CD4-positive, alpha-beta T cell (primary cell): ENCODE measurements around the gene SNED1. TPM values are rescaled to one million over a fixed set of nuclear protein-coding genes. Genes with fewer than 3 reads are reported as not detected.

Source experiments
- ATAC-seq: fragments of 200-7000 bp; cut with Tn5 transposase; one replicate; pipeline ENCODE4 v1.10.0; 2022; ENCODE audit warnings: mild to moderate bottlenecking; ENCODE audit not compliant: poor library complexity
- CTCF ChIA-PET: fragments of 350-600 bp; sonication (Branson Sonifier 250); formaldehyde crosslinking; loops from one replicate; lab custom pipeline; 2021; ENCODE audit warnings: antibody characterized with exemption, inconsistent platforms; lab: Charles Lee
- POLR2A ChIA-PET: fragments of 350-600 bp; sonication (Branson Sonifier 250); formaldehyde crosslinking; loops from one replicate; lab custom pipeline; 2021; ENCODE audit warnings: antibody characterized with exemption, inconsistent platforms; lab: Charles Lee
- DNase-seq, 14 experiments: peaks; one replicate each; pipeline ENCODE4 v3.0.0-alpha.2; 2013 to 2020; ENCODE audit warnings: mixed read lengths in 2 of 14
- H3K27ac ChIP-seq, 2 donors: one replicate each; pipeline versions ENCODE4 v1.5.1 to v1.7.0; 2013; ENCODE audit warnings: low read length in 2 of 2, low read depth in 1 of 2, mild to moderate bottlenecking in 1 of 2
- H3K27me3 ChIP-seq, 2 experiments: 1 replicate in 1 of 2; 2 replicates in 1 of 2; pipeline versions ENCODE4 v1.6.1 to v1.7.0; 2013; ENCODE audit warnings: low read length in 2 of 2, control low read depth in 1 of 2, mild to moderate bottlenecking in 1 of 2, moderate library complexity in 1 of 2; ENCODE audit not compliant: insufficient read depth in 2 of 2, control insufficient read depth in 1 of 2
- H3K36me3 ChIP-seq: one replicate; pipeline ENCODE4 v1.6.1; 2013; ENCODE audit warnings: low read length, control low read depth; ENCODE audit not compliant: insufficient read depth
- H3K4me1 ChIP-seq: one replicate; pipeline ENCODE4 v1.6.1; 2013; ENCODE audit warnings: low read length, control low read depth; ENCODE audit not compliant: insufficient read depth
- H3K4me3 ChIP-seq: one replicate; pipeline ENCODE4 v1.5.1; 2013; ENCODE audit warnings: mild to moderate bottlenecking, low read length, moderate library complexity
- H3K9me3 ChIP-seq, 2 experiments: 1 replicate in 1 of 2; 2 replicates in 1 of 2; pipeline versions ENCODE4 v1.6.1 to v1.7.0; 2013; ENCODE audit warnings: low read length in 2 of 2, mild to moderate bottlenecking in 2 of 2, control low read depth in 1 of 2, moderate library complexity in 1 of 2; ENCODE audit not compliant: control insufficient read depth in 1 of 2, insufficient read depth in 1 of 2
- H3K27ac Mint-ChIP-seq: one replicate; pipeline ENCODE4 v1.8.0; 2020; ENCODE audit warnings: mixed read lengths
- H3K27me3 Mint-ChIP-seq: one replicate; pipeline ENCODE4 v1.8.0; 2021; ENCODE audit warnings: mixed read lengths
- H3K36me3 Mint-ChIP-seq: one replicate; pipeline ENCODE4 v1.8.0; 2021; ENCODE audit warnings: low read depth, mixed read lengths
- H3K4me1 Mint-ChIP-seq: one replicate; pipeline ENCODE4 v1.8.0; 2021; ENCODE audit warnings: low read depth, mixed read lengths
- H3K4me3 Mint-ChIP-seq: one replicate; pipeline ENCODE4 v1.8.0; 2020; ENCODE audit warnings: mild to moderate bottlenecking, mixed read lengths
- H3K9me3 Mint-ChIP-seq: one replicate; pipeline ENCODE4 v1.8.0; 2020; ENCODE audit warnings: mixed read lengths
- CTCF ChIP-seq: fragments of 200-600 bp; IDR thresholded peaks from one replicate; pipeline ENCODE4 v1.8.0; 2022; ENCODE audit warnings: antibody characterized with exemption, mild to moderate bottlenecking
- intact Hi-C, 2 experiments: fragments of 100-400 bp; cut with DNase I in 1 of 2; cut with micrococcal nuclease in 1 of 2; formaldehyde crosslinking; loops; one replicate each; pipeline versions ENCODE4 v1.15.1 to v1.9.0; 2023 to 2025; cut with DNase I, micrococcal nuclease
- total RNA-seq, 174 experiments: library from RNA in 2 of 174; stranded (reverse) in 2 of 174; gene quantifications; one replicate each; pipeline ENCODE4 v1.2.3 and lab custom pipeline; 2021 to 2026

Gene SNED1
- total RNA-seq, 2 experiments from 2014 or later = 42.0 to 42.7 TPM

GRCh38 chr2:241114836-241115235 lies 116.4 kb downstream of the SNED1 start:
- Histone ChIP-seq H3K4me1 (peaks cover 30% of the 10 kb centered on the region), H3K27me3 (no peaks in the 10 kb centered on the region), H3K4me3 (no peak overlapping the region), H3K36me3 (peaks cover 33% of the 10 kb centered on the region), H3K9me3 (no peaks in the 10 kb centered on the region), H3K27ac (no peak overlapping the region)
- DNase-seq = no peak
- no peaks in the 10 kb centered on the region for H3K27me3 Mint-ChIP-seq
- no peak overlapping the region for H3K4me3 Mint-ChIP-seq
- CTCF ChIA-PET = interaction anchor here (2.1 kb wide), 1 partner anchor 36 kb away, joined by 7 read pairs; no protein-coding TSS in a partner anchor
- TF ChIP-seq CTCF = no peak
- H3K27ac Mint-ChIP-seq = no peak overlapping the region
- intact Hi-C loops = no loop called here
- no peak for ATAC-seq
- peaks cover 33% of the 10 kb centered on the region for H3K4me1 Mint-ChIP-seq
- POLR2A ChIA-PET = no interaction called here
- H3K9me3 Mint-ChIP-seq = no peaks in the 10 kb centered on the region
- H3K36me3 Mint-ChIP-seq = peaks cover 69% of the 10 kb centered on the region

- Mint-ChIP-seq H3K27me3 (no peaks in the 10 kb centered on the region), H3K36me3 (peaks cover 69% of the 10 kb centered on the region), H3K4me1 (peaks cover 27% of the 10 kb centered on the region), H3K27ac (no peak overlapping the region), H3K4me3 (no peak overlapping the region), H3K9me3 (no peaks in the 10 kb centered on the region)
- intact Hi-C loops = no loop called here
- no peak overlapping the region for H3K27ac ChIP-seq
- POLR2A ChIA-PET = no interaction called here
- no peak for TF ChIP-seq CTCF
- ATAC-seq (no peak), DNase-seq (no peak)
- peaks cover 25% of the 10 kb centered on the region for H3K4me1 ChIP-seq
- no peaks in the 10 kb centered on the region for H3K27me3 ChIP-seq
- no peak overlapping the region for H3K4me3 ChIP-seq
- CTCF ChIA-PET = interaction anchor here (2.1 kb wide), 1 partner anchor 37 kb away, joined by 7 read pairs; no protein-coding TSS in a partner anchor
- H3K9me3 ChIP-seq = no peaks in the 10 kb centered on the region
- H3K36me3 ChIP-seq = peaks cover 33% of the 10 kb centered on the region
Measured at GRCh38 chr2:241115361-241115760, 116.9 kb downstream of the SNED1 start.

- H3K36me3 ChIP-seq = peaks cover 38% of the 10 kb centered on the region
- H3K4me3 Mint-ChIP-seq = no peak overlapping the region
- peaks cover 74% of the 10 kb centered on the region for H3K36me3 Mint-ChIP-seq
- no peak overlapping the region for H3K27ac Mint-ChIP-seq
- H3K4me1 ChIP-seq = peaks cover 11% of the 10 kb centered on the region
- ChIA-PET CTCF (no interaction called here), POLR2A (interaction anchor here (0.7 to 1.5 kb wide), 2 partner anchors 15 kb away, joined by 3 to 5 read pairs; partner anchors contain the start of gene MTERF4)
- peaks cover 2% of the 10 kb centered on the region for H3K9me3 Mint-ChIP-seq
- no peak overlapping the region for H3K4me3 ChIP-seq
- intact Hi-C loops = no loop called here
- no peak for TF ChIP-seq CTCF
- no peak overlapping the region for H3K27ac ChIP-seq
- no peaks in the 10 kb centered on the region for H3K27me3 Mint-ChIP-seq
- no peaks in the 10 kb centered on the region for H3K9me3 ChIP-seq
- DNase-seq = no peak
- no peak for ATAC-seq
- H3K4me1 Mint-ChIP-seq = peaks cover 23% of the 10 kb centered on the region
- no peaks in the 10 kb centered on the region for H3K27me3 ChIP-seq
Measured at GRCh38 chr2:241116606-241117560, 118.5 kb downstream of the SNED1 start.
